ENCODE results near the gene CTNNA2.

Gene CTNNA2

GRCh38 chr2:79713131-79713785 is 200.4 kb downstream of the CTNNA2 start:
- DNase-seq (ENCODE audit: low read depth), result no peak

GRCh38 chr2:79714283-79714682 is 201.4 kb downstream of the CTNNA2 start:
- no peak for DNase-seq (ENCODE audit: low read depth)

- no peak for DNase-seq (ENCODE audit: low read depth)
Measured at GRCh38 chr2:79715338-79715737, 202.5 kb downstream of the CTNNA2 start.

GRCh38 chr2:79716266-79716665 is 203.4 kb downstream of the CTNNA2 start:
- DNase-seq (ENCODE audit: low read depth), result no peak

GRCh38 chr2:79717364-79718007 is 204.6 kb downstream of the CTNNA2 start:
- no peak for DNase-seq (ENCODE audit: low read depth)

GRCh38 chr2:79721061-79721460 is 208.2 kb downstream of the CTNNA2 start:
- no peak for DNase-seq (ENCODE audit: low read depth)

- no peak for DNase-seq (ENCODE audit: low read depth)
Measured at GRCh38 chr2:79721966-79722365, 209.1 kb downstream of the CTNNA2 start.

- no peak for DNase-seq (ENCODE audit: low read depth)
Measured at GRCh38 chr2:79723830-79724229, 211.0 kb downstream of the CTNNA2 start.

- DNase-seq (ENCODE audit: low read depth), result no peak
Measured at GRCh38 chr2:79729532-79729931, 216.7 kb downstream of the CTNNA2 start.

GRCh38 chr2:79734518-79734917 is 221.7 kb downstream of the CTNNA2 start:
- DNase-seq (ENCODE audit: low read depth), result no peak

- no peak for DNase-seq (ENCODE audit: low read depth)
Measured at GRCh38 chr2:79740879-79741443, 228.1 kb downstream of the CTNNA2 start.

- DNase-seq (ENCODE audit: low read depth), result no peak
Measured at GRCh38 chr2:79750321-79750720, 237.5 kb downstream of the CTNNA2 start.

- DNase-seq (ENCODE audit: low read depth), result no peak
Measured at GRCh38 chr2:79757526-79757925, 244.7 kb downstream of the CTNNA2 start.

GRCh38 chr2:79758042-79758441 is 245.2 kb downstream of the CTNNA2 start:
- DNase-seq (ENCODE audit: low read depth), result no peak

- DNase-seq (ENCODE audit: low read depth), result no peak
Measured at GRCh38 chr2:79758749-79759282, 246.0 kb downstream of the CTNNA2 start.

GRCh38 chr2:79770926-79771325 is 258.1 kb downstream of the CTNNA2 start:
- no peak for DNase-seq (ENCODE audit: low read depth)

- DNase-seq (ENCODE audit: low read depth), result no peak
Measured at GRCh38 chr2:79771493-79771892, 258.6 kb downstream of the CTNNA2 start.

- DNase-seq (ENCODE audit: low read depth), result no peak
Measured at GRCh38 chr2:79774016-79774415, 261.2 kb downstream of the CTNNA2 start.

- DNase-seq (ENCODE audit: low read depth), result no peak
Measured at GRCh38 chr2:79776461-79776860, 263.6 kb downstream of the CTNNA2 start.

- no peak for DNase-seq (ENCODE audit: low read depth)
Measured at GRCh38 chr2:79780781-79781180, 267.9 kb downstream of the CTNNA2 start.

GRCh38 chr2:79782576-79783452 is 270.0 kb downstream of the CTNNA2 start:
- no peak for DNase-seq (ENCODE audit: low read depth)

GRCh38 chr2:79788952-79789651 is 276.3 kb downstream of the CTNNA2 start:
- DNase-seq (ENCODE audit: low read depth), result no peak

All from CMK (cell line).